HG03469 (cell line): ENCODE measurements around the gene ARHGAP26.
A peak's percentile ranks its signal among the peaks of the same experiment; 100 is the strongest.
"Not testable (repeated sequence)": the region's sequence is repeated elsewhere in the genome, so short reads cannot be mapped to it uniquely, and the experiment has no call there.

ENCODE experiments used
- ATAC-seq: cut with Tn5 transposase; IDR thresholded peaks from one replicate; pipeline ENCODE4 v1.9.1; 2021; ENCODE audit warnings: mild to moderate bottlenecking, moderate library complexity, moderate number of reproducible peaks; ENCODE audit not compliant: unreplicated experiment

Gene ARHGAP26

DNA sequence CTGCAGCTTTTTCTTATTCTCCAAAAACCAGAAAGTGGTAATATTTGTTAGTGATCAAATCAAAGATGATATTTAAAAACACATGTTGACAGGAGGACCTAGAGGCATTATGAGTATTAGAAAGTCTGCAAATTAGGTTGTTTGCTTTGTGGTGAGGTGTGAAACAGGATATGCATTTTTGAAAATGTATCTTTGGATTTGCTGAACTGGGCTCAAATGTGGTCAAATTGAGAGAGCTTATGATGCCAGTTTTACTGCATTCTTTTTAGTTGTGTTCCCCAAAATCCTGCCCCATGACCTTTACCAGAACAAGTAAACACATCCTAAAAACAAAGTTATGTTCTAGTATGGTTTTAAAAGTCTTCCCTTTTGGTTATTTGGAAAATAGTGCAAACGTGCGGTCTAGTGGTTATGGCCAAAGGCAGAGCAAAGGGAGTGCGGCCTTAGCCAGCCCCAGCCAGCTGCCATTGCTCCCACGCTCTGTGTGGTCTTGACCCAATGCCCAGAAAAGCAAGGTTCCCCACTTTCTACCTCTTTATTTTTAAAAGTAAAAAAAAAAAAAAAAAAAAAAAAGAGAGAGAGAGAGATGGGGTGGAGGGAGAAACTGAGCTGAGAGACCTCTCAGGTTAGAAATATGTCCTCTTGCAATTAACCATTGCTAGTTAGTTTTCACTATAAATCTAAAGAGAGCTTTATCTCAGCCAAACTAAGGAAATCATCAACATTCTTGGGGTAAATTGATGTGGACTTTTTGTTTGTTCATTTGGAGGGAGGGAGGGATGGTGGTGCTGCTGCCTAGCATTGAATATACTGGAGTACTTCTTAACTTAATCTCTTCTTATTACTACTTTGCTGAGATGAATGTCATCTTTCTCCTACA lies 176.6 kb downstream of the ARHGAP26 start:
- ATAC-seq = no peak

DNA sequence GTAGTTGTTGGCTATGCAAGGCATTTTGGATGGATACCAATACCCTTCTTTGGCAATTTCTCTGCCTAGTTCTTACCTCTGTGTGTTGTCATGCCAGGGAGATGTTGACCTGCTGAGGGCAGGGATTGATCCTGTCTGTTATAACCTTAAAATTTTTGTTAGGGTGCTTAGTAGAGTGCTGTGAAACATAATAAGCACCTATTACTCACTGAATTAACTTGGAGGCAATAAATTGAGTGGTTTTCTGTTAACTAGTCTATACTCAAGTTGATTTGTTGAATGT lies 177.2 kb downstream of the ARHGAP26 start:
- ATAC-seq = no peak

DNA sequence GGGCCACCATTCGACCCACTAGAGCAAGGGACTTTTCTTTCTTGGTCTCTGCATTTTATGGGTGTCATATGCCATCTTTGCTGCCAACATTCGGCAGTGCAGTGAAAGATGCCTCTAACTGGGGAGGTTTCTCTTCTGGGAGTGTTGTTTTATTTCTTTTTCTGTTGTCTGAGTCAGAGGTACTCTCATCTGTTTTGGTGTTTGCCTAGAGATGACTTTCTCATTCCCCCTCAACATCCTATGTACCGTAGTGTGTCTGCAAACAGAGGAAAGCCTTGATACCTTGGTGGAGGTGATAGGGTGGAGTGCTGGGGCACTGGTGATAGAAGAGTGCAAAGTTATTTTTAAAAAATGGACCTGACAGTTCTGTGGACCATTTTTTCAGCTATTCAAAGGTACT lies 182.1 kb downstream of the ARHGAP26 start:
- no peak for ATAC-seq

DNA sequence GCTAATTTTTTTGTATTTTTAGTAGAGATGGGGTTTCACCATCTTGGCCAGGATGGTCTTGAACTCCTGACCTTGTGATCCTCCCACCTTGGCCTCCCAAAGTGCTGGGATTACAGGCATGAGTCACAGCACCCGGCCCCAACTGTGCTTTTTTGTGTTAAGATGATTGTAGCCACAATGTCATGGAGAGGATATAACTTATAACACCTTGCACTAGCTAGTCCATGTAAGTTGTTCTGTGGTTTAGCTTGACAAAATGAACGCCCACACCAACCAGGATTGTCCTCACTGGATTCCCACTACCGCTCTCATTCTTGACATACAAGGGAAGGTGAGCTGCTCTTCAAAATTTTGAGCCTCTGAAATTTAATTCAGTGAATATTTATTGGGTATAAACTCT lies 182.7 kb downstream of the ARHGAP26 start:
- not testable (repeated sequence) for ATAC-seq

DNA sequence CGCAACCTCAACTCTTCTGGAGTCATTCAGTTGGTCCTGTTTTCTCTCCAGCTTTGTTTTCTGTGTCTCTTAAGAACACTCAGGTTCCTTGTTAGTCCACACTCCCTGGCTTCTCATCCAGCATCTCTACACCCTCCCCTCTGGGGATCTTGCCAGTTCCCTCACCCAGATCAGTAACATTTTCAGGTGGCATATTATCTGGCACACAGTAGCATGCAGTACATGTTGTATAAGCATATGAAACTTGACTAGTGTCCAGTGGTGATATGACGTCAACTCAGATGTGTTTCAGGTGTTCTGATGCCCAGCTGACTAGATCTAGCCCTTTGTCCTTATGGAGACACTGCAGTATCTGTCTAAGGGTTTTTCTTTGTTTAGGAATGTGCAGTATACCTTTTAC lies 184.3 kb downstream of the ARHGAP26 start:
- no peak for ATAC-seq

DNA sequence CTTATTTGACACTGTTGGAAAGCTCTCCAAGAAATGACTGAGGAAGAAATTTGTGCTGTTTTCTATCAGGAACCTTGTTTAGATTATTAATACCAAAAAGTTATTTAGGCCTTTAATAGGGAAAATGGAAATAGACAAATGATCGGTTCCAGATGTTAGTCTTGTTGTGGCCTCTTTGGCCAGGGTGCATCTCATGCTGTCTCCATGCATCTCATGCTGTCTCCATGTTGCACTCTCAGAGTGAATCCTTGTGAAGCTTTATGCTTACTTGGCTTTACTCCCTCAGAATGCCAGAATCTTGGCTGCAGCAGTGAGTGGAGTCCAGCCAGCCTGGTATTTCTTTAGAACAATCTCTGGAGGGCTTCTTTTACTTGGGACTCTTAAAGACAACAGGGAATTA lies 185.5 kb downstream of the ARHGAP26 start:
- ATAC-seq = no peak

DNA sequence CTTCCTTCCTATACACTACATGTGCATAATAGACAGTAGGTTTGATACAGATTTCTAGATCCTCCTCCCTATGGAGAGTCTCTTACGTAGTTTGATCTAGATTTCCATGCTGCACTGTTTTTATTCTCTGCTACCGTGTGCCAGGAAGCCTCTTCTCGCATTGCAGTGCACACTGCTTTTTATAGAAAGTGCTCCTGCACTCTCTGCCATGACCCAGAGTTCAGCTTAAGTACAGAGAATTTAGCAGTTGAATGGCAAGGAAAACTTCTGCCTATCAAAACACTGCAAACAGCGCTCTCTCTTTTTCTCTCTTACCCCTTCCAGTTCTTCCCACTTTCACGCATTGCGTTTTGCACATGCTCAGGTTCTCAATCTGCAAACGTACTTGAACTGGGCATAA lies 187.4 kb downstream of the ARHGAP26 start:
- no peak for ATAC-seq

DNA sequence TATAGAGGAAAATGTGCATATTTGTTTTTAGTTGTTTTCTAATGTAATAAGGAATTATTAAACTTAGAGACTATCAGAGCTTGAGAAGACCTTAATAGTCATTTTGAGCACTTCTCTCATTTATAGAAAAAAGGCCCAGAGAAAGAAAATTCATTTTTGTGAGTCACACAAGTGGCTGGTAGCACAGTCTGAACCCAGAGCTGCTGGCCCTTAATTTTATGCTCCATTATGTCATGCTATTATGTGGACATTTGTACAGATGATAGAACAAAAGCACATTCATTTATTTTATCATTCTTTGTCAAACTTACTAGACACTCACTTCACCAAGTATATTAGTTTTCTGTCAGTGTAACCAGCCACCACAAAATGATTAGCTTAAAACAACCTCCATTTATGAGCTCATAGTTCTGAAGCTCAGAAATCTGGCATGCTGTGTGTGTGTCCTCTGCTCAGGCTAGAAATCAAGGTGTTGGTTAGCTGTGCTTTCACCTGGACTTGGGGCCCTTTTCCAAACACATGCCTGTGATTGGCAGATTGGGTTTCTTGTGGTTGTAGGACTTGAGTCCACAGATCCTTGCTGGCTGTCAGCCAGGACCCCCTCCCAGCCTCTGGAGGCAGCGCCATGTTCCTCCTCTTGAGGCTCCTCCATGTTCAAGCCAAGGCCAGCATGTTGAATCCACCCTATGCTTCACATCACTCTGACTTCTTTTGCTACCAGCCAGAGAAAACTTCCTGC lies 188.9 kb downstream of the ARHGAP26 start:
- no peak for ATAC-seq

DNA sequence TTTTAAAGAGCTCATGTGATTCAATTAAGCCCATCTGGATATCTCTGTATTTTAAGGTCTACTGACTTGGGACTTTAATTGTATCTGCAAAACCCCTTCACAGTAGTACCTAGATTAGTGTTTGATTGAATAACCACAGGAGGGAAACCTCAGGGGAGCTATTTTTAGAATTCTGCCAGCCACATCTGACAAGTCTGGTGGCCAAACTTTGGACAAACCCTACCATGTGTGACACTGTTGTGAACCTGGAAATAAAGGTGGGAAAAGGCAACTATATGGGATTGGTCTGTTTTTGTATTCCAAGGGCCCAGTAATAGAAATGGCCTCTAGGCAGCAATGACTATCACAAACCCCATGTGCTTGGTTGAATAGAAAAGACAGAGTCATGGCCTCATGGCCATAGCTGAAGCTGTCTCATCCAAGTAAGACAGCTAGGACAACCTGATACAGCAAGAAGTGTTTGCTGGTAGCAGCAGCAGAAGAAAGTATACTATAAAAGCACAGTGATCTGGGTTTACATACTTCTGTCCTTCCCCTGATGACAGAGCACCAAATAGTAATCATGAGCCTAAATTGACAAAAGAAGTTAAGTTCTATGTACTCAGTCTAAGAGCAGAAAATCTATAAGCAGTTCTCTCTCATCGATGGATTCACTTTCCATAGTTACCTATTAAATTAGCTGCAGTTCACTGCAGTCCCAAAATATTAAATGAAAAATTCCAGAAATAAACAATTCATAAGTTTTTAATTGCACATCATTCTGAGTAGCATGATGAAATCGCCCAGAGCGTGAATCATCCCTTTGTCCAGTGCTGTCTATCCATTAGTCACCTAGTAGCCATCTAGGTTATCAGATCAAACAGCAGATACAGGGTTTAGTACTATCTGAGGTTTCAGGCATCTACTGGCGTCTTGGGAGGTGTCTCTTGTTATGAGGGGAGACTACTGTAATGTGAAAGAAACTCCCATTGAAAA lies 189.8 kb downstream of the ARHGAP26 start:
- peak; percentile 36 for ATAC-seq

DNA sequence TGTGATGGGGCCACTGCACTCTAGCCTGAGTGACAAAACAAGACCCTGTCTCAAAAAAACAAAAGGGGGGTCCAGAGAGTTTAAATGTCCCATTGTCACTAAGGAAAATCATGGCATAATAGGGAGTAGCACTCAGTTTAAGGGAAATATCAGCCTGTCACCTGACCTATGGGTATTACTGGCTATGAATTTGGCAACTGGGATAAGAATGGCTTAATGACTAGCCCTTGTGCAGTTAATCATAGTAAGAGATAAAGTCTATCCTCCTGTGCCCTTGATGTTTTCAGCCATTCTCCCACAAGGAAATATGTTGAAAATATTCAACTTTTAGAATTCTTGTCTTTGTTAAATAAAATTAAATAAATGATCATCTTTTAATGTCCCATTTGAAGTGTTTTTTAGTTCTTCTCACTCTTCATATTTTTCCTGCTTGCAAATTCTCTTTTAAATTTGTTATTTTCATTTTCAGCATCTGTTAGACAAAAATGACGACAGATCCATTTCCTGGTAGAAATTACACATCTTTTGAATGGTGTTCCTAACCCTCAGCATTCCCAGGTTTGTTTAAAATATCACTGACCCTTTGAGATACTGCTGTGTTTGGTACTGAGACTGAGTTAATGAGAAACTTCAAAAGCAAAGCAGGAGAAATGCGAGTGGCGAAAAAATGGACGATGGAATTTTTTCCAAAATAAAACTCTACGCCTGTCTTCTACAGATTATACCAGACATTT lies 191.4 kb downstream of the ARHGAP26 start:
- no peak for ATAC-seq

DNA sequence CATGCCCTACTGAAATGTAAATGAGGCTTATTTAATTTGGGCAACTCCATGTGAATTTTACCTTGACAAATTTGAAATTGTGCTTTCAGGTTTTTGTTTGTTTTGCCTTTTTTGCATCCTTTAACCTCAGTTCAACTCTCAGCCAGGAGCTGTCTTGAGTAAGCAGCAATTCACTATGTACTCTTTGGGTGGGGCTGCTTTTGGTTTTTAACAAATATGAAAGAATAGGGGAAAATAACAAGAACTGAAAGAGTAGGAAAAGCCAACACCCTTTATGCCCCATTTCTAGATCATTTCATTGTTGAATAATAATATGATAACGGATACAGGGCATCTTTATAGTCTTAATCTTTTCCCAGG lies 192.0 kb downstream of the ARHGAP26 start:
- ATAC-seq = no peak

DNA sequence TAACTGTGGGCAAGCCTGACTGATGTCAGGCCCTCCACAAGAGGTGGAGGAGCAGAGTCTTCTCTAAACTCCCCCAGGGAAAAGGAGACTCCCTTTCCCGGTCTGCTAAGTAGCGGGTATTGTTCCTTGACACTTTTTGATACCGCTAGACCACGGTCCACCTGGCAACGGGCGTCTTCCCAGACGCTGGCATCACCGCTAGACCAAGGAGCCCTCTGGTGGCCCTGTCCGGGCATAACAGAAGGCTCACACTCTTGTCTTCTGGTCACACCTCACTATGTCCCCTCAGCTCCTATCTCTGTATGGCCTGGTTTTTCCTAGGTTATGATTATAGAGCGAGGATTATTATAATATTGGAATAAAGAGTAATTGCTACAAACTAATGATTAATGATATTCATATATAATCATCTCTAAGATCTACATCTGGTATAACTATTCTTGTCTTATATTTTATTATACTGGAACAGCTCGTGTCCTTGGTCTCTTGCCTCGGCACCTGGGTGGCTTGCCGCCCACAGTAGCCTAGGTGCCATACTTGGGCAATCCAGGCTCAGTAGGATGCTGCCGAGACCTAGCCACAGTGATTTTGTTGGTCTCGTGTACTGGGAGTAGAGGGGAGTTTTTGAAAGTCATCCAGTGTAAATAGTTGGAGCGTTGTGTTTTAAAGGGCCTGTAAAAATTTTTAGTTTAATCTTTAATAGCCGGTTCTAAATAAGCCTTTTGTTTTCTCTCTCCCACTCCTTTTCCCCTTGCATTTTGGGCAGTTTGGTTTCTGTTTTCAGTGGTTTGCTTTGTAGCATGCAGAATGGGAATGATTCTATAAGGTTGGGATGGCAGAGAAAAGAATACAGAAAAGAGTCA lies 195.3 kb downstream of the ARHGAP26 start:
- not testable (repeated sequence) for ATAC-seq

DNA sequence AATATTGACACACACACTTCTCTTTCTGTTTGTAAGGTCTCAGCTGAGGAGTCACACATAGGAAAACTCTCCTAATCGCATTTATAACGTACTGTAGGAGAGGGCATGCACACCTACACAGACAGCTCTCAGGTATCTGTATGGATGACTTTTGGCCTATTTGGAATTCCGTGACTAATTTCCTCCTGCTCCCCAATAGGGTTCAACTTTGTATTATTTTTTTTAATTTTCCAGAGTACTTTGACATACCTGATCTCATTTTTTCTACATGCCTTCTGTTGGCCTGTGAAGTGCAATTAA lies 195.9 kb downstream of the ARHGAP26 start:
- ATAC-seq = no peak

DNA sequence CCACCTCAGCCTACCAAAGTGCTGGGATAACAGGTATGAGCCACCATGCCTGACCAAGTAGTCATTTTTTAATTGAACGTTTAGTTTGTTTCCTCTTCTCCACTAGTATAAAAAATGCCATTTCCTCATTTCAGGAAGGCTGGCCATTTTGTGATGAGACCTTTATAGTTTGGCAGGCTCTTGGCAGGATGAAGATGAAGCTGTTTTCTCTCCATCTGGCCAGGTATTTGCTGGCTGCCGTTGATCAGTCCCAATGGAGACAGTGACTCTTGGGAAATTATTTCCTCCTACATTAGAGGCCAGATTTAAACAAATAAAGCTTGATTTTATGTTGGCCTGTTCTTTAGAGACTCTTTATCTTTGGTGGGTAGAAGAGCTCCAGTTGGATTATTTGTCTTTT lies 199.0 kb downstream of the ARHGAP26 start:
- ATAC-seq = no peak

DNA sequence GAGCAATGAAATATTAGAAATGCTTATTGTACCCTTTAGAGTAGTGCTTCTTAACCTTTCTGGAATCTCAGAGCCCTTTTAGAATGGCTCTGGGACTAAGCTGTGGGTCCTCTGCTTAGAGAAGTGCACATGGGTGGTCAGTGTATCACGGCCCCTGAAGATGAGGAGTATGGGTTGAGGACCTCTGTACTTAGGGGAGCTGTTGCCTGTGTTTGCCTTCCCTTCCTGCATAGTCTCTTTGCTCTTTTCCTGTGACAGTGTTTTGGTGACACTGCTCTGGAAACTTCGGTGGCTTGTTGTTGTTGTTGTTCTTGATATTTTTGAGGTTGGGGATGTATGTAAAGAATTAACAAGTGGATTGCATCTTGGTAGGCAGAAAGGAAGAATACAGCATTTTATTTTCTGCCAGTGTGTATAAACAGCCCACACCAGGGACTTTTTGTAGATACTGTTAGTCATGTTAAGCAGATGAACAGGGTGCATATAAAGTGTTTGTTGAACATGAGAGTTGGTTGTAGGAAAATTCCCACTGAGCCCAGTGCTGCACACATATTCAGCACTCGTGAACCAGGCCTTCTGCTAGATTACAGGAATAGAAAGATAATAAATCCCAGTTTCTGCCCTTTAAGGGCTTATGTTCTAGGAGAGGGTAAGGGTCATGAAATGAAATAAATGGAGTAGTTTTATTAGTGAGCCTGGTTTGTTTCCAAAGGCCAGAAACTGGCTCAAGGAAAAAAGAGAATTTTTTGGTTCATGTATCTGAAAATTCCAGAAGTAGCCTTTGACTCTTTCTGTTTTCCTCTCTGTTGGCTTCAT lies 199.7 kb downstream of the ARHGAP26 start:
- no peak for ATAC-seq

DNA sequence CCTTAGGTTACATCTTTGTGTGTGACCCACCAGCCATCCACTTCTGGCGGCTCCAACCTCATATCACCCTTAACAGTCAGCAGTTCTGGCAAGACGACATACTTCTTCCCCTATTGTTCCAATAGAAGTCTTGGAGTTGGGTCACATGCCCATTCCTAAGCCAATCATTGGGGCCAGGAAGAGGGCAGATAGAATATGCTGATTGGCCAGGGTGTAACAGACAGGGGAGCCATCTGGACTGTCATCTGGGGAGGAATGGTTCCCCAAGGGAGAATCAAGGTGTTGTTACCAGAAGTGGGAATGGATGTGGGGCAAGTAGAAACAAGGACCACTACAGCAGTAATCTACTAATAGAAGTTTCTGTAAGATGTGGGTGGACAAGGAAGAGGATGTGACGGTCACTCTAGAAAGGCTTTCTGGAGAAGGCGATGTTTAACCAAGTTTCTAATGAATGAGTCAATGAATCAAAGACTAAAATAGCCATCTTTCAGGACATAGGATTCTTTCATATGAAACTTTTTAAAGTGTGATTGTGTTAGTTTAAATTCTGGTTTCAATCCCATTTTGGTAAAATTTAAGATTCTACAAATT lies 200.4 kb downstream of the ARHGAP26 start:
- no peak for ATAC-seq

DNA sequence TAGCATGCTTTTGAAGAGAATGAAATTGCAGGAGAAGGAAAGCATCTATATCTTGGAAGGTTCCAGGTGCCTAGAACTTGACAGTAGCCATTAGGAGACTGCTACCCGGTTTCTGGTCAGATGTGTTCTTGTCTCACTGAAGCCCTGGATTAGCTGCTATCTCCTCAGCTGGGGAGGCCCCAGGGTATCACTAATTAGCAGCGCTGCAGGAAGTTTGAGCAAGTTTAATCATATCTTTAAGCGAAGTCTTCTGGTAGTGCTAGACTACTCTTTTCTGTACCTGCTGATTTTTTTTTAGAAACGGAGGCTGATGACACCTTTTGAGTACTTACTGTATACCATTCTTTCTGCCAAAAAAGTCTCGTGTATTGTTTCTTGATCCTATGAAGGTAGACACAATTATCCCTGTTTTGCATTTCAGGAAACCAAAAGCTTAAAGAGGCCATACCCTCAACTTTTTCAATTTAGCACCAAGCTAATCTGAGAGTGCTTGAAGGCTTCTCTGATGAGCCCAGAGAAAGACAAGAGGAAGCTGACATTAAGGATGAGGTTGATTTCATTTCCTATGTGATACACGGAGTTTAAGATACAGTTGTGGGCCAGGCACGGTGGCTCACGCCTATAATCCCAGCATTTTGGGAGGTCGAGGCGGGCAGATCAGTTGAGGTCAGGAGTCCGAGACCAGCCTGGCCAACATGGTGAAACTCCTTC lies 201.3 kb downstream of the ARHGAP26 start:
- no peak for ATAC-seq

DNA sequence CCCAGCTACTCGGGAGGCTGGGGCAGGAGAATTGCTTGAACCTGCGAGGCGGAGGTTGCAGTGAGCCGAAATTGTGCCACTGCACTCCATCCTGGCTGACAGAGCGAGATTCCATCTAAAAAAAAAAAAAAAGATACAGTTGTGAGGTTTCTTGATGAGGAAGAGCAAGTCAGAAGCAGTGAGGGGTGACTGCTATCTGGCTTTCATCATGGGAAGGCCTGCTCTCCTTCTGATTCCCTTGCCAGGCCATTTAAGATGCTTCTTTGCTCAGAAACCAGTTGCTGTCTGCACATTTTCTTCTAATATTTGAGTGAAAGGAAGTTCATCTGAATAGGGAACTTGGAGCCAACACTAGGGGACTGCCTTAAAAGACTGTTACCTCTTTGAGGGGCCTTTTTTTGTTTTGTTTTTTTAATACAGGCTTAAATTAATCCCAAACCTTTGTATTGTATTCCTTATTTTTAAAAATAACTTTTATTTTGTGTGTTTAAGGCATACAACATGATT lies 201.9 kb downstream of the ARHGAP26 start:
- no peak for ATAC-seq
